Mucosa of descending colon (tissue), 3 donors: ENCODE measurements around the gene CHST13. TPM values are rescaled to one million over a fixed set of nuclear protein-coding genes. Genes with fewer than 3 reads are reported as not detected.

Source experiments
- ATAC-seq: fragments of 200-7000 bp; cut with Tn5 transposase; one replicate; pipeline ENCODE4 v1.9.1; 2020; ENCODE audit warnings: mild to moderate bottlenecking, moderate library complexity
- DNase-seq, 3 donors: peaks; one replicate each; pipeline ENCODE4 v3.0.0-alpha.2; 2020
- H3K36me3 ChIP-seq: fragments of 200-600 bp; one replicate; pipeline ENCODE4 v1.8.0; 2021; ENCODE audit warnings: low read depth, mild to moderate bottlenecking
- H3K4me1 ChIP-seq: fragments of 200-600 bp; one replicate; pipeline ENCODE4 v1.8.0; 2021; ENCODE audit warnings: low read depth, mild to moderate bottlenecking
- H3K4me3 ChIP-seq: fragments of 200-600 bp; one replicate; pipeline ENCODE4 v1.8.0; 2021; ENCODE audit warnings: mild to moderate bottlenecking
- H3K9me3 ChIP-seq: fragments of 200-600 bp; one replicate; pipeline ENCODE4 v1.8.0; 2021; ENCODE audit warnings: mild to moderate bottlenecking
- intact Hi-C, 2 donors: fragments of 100-400 bp; cut with DNase I in 1 of 2; cut with micrococcal nuclease in 1 of 2; formaldehyde crosslinking; loops; one replicate each; pipeline versions ENCODE4 v1.11.0 to v1.11.1; 2022; cut with DNase I, micrococcal nuclease
- total RNA-seq, 3 donors: library from RNA; stranded (reverse); fragmentation: NEBNext Ultra II Directional in 2 of 3; extraction: Animal tissue kit (Norgen Biotek cat#: 25700) in 2 of 3; gene quantifications; one replicate each; pipeline versions ENCODE4 v1.2.1 to v1.2.4, GENCODE V29; 2021 to 2023
- TF ChIP-seq, protein P1 (sequence below): fragments of 200-600 bp; IDR thresholded peaks from one replicate; pipeline ENCODE4 v1.8.0; 2022; ENCODE audit warnings: antibody characterized with exemption, mild to moderate bottlenecking
- donor health status: DM: no; HTN: no; CAD: no; lungs with moderate emphysema.
- donor health status: DM: no; HTN: no; CAD: no.
- donor health status: DM: no; HTN: yes; CAD: no.

Gene CHST13
- total RNA-seq, 3 donors from 2014 or later, result 0.27 to 5.7 (median 0.98) TPM

DNA sequence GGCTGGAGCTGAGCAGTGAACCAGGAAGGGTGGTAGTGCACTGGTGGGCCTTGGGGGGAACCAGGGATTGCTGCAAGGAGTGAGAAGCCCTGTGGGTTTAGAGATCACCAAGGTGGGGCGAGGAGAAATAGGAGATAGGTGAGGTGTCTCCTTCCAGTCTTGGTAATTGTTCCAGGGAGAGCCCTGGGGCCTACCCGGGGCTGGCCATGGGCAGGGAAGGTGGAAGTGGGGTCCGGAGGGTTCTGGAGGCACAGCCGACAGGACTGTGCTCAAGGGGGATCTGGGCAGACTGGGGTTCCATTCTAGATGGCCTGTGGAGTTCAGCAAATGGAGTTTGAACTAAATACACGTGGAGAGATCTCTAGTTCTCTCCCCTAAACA, 4.5 kb downstream of the CHST13 start:
- no peak for ATAC-seq
- H3K9me3 ChIP-seq, result no peaks in the 10 kb centered on the region
- TF ChIP-seq, protein P1, sequence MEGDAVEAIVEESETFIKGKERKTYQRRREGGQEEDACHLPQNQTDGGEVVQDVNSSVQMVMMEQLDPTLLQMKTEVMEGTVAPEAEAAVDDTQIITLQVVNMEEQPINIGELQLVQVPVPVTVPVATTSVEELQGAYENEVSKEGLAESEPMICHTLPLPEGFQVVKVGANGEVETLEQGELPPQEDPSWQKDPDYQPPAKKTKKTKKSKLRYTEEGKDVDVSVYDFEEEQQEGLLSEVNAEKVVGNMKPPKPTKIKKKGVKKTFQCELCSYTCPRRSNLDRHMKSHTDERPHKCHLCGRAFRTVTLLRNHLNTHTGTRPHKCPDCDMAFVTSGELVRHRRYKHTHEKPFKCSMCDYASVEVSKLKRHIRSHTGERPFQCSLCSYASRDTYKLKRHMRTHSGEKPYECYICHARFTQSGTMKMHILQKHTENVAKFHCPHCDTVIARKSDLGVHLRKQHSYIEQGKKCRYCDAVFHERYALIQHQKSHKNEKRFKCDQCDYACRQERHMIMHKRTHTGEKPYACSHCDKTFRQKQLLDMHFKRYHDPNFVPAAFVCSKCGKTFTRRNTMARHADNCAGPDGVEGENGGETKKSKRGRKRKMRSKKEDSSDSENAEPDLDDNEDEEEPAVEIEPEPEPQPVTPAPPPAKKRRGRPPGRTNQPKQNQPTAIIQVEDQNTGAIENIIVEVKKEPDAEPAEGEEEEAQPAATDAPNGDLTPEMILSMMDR, result no peak
- H3K4me1 ChIP-seq, result peaks cover 11% of the 10 kb centered on the region
- DNase-seq, result peak in 1 of 3 donors; percentile 12
- no peaks in the 10 kb centered on the region for H3K36me3 ChIP-seq
- intact Hi-C loops, result no loop called here
- H3K4me3 ChIP-seq, result no peak overlapping the region

GRCh38 chr3:126528800-126529541, 5.0 kb downstream of the CHST13 start:
- peak in 1 of 3 donors; percentile 34 for DNase-seq
- H3K36me3 ChIP-seq, result no peaks in the 10 kb centered on the region
- ATAC-seq, result peak; percentile 25

DNA sequence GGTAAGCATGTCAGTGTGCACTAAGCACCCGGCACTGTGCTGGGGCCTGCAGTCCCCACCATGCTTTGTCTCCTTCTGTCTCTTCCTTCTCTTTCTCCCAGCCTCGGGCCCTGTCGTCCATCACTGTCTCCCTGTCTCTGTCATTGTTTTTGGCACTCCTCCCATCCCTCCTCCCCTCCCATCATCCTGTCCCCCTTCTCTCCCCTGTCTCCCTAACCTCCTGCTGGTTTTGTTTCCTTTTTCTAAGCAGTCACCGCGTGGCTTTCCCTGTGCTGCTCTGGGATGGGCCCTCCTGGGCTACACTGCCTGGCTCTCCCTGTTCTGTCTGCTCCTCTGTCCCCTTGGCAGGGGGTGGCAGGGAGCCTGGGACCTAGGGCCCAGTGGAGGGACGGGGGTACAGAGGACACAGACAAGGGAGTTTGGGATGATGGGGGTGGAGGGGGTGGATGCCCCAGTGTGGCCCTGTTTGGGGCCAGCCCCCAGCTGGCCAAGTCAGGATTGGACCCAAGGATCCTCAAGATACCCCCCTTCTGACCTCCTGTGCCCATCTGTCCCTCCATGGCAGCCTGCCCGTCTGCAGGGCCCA, 5.7 kb downstream of the CHST13 start:
- peak in 1 of 3 donors; percentile 17 for DNase-seq
- Histone ChIP-seq H3K36me3 (no peaks in the 10 kb centered on the region), H3K4me1 (peaks cover 1% of the 10 kb centered on the region), H3K4me3 (no peak overlapping the region), H3K9me3 (no peaks in the 10 kb centered on the region)
- intact Hi-C loops, result no loop called here
- TF ChIP-seq, protein P1, result no peak
- no peak for ATAC-seq

More at GRCh38 chr3:126528800-126529541, 5.0 kb downstream of the CHST13 start:
- Histone ChIP-seq H3K4me3 (no peak overlapping the region), H3K4me1 (peaks cover 7% of the 10 kb centered on the region), H3K9me3 (no peaks in the 10 kb centered on the region)
- TF ChIP-seq, protein P1, result no peak
- intact Hi-C loops, result no loop called here

DNA sequence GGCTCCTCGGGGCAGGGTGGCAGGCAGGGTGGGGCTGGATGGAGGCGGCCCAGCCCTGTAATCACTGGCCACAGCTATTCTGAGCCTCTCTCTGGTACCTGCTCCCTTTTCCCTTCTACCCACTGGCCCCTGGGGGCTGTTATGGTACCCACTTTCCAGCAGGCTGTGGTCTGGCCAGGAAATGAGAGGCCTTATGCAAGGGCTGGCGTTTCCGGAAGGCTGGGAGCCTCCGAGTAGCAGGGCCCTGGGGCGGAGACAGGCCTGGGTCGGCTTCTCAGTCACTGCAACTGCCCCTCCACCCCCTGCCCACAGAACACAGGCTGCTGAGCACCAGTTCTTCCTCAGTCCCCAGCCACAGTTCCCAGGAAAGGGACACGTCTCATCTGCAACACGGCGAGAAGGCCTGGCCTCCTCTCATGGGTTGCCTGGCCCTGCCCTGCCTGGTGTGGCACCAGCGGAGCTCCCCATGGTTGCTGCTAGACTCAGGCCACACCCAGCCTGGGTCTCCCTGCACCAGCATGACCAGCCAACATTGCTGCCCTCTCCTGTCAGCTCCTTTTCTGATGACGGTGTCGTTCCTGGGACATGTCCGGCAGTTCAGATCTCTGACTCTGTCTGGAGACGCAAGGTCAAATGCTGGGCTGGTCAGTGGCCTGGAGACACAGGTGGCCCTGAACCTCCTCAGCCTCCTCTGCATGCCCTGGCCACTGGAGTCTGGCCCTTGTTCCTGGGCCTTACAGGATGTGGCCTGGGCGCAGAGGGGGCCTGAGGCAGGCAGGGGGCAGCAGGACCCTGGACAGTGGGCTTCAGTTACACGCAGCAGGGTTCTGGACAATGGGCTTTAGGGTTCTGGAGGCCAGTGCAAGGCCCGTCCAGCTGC, 6.5 kb downstream of the CHST13 start:
- intact Hi-C loops, result no loop called here
- DNase-seq, result peak in 2 of 3 donors; percentile 25 to 60
- TF ChIP-seq, protein P1, result no peak
- peak; percentile 23 for ATAC-seq
- Histone ChIP-seq H3K36me3 (no peaks in the 10 kb centered on the region), H3K4me1 (no peaks in the 10 kb centered on the region), H3K4me3 (no peak overlapping the region), H3K9me3 (no peaks in the 10 kb centered on the region)

GRCh38 chr3:126531051-126531330, 7.0 kb downstream of the CHST13 start:
- H3K4me3 ChIP-seq, result no peak overlapping the region

More at GRCh38 chr3:126531051-126531330, 7.0 kb downstream of the CHST13 start:
- no peaks in the 10 kb centered on the region for H3K9me3 ChIP-seq
- no peaks in the 10 kb centered on the region for H3K36me3 ChIP-seq
- peak in 1 of 3 donors; percentile 36 for DNase-seq
- H3K4me1 ChIP-seq, result no peaks in the 10 kb centered on the region
- TF ChIP-seq, protein P1, result no peak
- intact Hi-C loops, result no loop called here
- ATAC-seq, result no peak
